ENCODE results near the gene ZBTB16.

Gene ZBTB16

GRCh38 chr11:114230031-114230704, 170.7 kb downstream of the ZBTB16 start:
- DNase-seq (ENCODE audit: low read depth in 1 of 2, low spot score in 1 of 2): no peak
- TF ChIP-seq POLR2AphosphoS5 (IDR thresholded peaks at IDR 0.05; ENCODE audit: low read depth) (no peak), GABPA (IDR thresholded peaks at IDR 0.05; ENCODE audit: low read depth) (no peak), CTCF (IDR thresholded peaks at IDR 0.05; ENCODE audit: insufficient read depth, low read length) (no peak)
- TF ChIP-seq, protein P1, sequence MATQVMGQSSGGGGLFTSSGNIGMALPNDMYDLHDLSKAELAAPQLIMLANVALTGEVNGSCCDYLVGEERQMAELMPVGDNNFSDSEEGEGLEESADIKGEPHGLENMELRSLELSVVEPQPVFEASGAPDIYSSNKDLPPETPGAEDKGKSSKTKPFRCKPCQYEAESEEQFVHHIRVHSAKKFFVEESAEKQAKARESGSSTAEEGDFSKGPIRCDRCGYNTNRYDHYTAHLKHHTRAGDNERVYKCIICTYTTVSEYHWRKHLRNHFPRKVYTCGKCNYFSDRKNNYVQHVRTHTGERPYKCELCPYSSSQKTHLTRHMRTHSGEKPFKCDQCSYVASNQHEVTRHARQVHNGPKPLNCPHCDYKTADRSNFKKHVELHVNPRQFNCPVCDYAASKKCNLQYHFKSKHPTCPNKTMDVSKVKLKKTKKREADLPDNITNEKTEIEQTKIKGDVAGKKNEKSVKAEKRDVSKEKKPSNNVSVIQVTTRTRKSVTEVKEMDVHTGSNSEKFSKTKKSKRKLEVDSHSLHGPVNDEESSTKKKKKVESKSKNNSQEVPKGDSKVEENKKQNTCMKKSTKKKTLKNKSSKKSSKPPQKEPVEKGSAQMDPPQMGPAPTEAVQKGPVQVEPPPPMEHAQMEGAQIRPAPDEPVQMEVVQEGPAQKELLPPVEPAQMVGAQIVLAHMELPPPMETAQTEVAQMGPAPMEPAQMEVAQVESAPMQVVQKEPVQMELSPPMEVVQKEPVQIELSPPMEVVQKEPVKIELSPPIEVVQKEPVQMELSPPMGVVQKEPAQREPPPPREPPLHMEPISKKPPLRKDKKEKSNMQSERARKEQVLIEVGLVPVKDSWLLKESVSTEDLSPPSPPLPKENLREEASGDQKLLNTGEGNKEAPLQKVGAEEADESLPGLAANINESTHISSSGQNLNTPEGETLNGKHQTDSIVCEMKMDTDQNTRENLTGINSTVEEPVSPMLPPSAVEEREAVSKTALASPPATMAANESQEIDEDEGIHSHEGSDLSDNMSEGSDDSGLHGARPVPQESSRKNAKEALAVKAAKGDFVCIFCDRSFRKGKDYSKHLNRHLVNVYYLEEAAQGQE (IDR thresholded peaks at IDR 0.05; ENCODE audit: insufficient replicate concordance, low read depth): peak; percentile 55
- no peak overlapping the region for H3K27ac ChIP-seq (replicated peaks)
- no peaks in the 10 kb centered on the region for H3K27me3 ChIP-seq (ENCODE audit: insufficient read depth, poor library complexity, severe bottlenecking)
- H3K4me3 ChIP-seq (replicated peaks; ENCODE audit: insufficient read depth, low read length): no peak overlapping the region

DNA sequence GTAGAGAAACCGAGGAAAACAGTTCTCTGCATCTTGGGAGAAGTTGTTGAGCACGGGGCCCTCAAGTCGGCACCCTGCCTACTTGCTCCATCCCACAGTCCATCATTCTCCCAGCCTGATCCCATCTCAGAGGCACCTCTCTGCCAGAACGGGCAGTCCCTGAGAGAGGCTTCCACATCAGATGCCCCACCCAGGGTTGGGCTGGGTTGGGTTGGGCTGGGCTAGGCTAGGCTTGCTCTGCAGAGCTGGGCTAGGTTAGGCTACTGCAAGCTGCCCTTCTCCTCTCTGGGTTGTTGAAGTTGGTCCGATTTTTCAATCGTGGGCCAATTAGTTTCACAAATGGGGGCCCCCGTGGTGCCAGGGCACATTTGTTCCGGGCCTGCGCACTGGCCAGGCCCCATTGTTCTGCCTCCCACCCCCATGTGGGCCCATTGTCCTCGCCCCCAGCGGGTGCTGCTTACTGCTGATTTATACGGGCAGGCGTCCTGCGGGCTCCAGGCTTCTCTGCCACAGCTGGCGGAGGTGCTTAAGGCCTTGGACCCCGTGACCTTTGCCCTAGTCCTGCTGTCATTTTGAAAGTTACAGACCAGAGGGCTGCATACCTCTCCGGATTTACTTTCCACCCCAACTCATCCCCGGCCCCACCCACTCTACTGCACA, 173.0 kb downstream of the ZBTB16 start:
- TF ChIP-seq, protein P1 (IDR thresholded peaks at IDR 0.05; ENCODE audit: insufficient replicate concordance, low read depth): no peak
- no peak for TF ChIP-seq GABPA (IDR thresholded peaks at IDR 0.05; ENCODE audit: low read depth)
- no peak for TF ChIP-seq CTCF (IDR thresholded peaks at IDR 0.05; ENCODE audit: insufficient read depth, low read length)
- no peak for DNase-seq (ENCODE audit: low read depth in 1 of 2, low spot score in 1 of 2)
- no peak overlapping the region for H3K27ac ChIP-seq (replicated peaks)
- H3K27me3 ChIP-seq (ENCODE audit: insufficient read depth, poor library complexity, severe bottlenecking): no peaks in the 10 kb centered on the region
- no peak overlapping the region for H3K4me3 ChIP-seq (replicated peaks; ENCODE audit: insufficient read depth, low read length)

DNA sequence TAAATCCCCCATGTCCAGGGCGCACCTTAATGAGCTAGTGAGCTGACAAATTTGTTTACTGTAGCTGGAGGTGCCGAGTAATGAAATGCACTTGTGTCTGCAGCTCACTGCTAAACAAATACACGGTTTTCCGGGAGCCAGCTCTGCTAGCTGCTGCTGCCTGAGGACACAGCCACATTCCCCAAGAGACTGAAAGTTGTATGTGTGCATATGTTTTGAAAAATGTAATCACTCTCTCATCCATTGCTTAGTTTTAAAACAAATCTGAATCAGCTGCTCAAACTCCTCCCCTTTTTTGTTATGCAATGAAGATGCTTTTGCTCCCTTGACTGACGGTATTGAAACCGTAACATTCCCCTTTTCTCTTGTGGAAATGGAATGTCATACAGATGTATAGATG, 174.2 kb downstream of the ZBTB16 start:
- Histone ChIP-seq H3K27ac (replicated peaks) (no peak overlapping the region), H3K4me3 (replicated peaks; ENCODE audit: insufficient read depth, low read length) (no peak overlapping the region), H3K27me3 (ENCODE audit: insufficient read depth, poor library complexity, severe bottlenecking) (no peaks in the 10 kb centered on the region)
- DNase-seq (ENCODE audit: low read depth in 1 of 2, low spot score in 1 of 2): no peak
- TF ChIP-seq CTCF (IDR thresholded peaks at IDR 0.05; ENCODE audit: insufficient read depth, low read length) (no peak), GABPA (IDR thresholded peaks at IDR 0.05; ENCODE audit: low read depth) (no peak), POLR2AphosphoS5 (IDR thresholded peaks at IDR 0.05; ENCODE audit: low read depth) (no peak), SPI1 (IDR thresholded peaks at IDR 0.05; ENCODE audit: borderline replicate concordance, low read depth) (no peak)
- TF ChIP-seq, protein P1 (IDR thresholded peaks at IDR 0.05; ENCODE audit: insufficient replicate concordance, low read depth): no peak

All from HL-60 (cell line).